PFSK-1 (cell line): ENCODE results near the gene CEACAM5.

Experiments
- POLR2AphosphoS5 ChIP-seq: IDR thresholded peaks from 2 replicates; pipeline ENCODE4 v1.6.1; 2012; ENCODE audit warnings: low read depth, mild to moderate bottlenecking, control low read depth, low read length, moderate library complexity
- REST ChIP-seq, 2 experiments: IDR thresholded peaks; 2 replicates each; pipeline versions ENCODE4 v1.6.1 to v1.8.0; 2011 to 2012; ENCODE audit warnings: low read depth in 2 of 2, low read length in 2 of 2, control low read depth in 1 of 2, inconsistent platforms in 1 of 2, mild to moderate bottlenecking in 1 of 2, moderate library complexity in 1 of 2; ENCODE audit not compliant: insufficient read depth in 1 of 2
- SIN3A ChIP-seq: IDR thresholded peaks from 2 replicates; pipeline ENCODE4 v1.6.1; 2012; ENCODE audit warnings: mild to moderate bottlenecking, low read length, moderate library complexity, borderline replicate concordance; ENCODE audit not compliant: insufficient read depth
- TAF1 ChIP-seq: IDR thresholded peaks from 2 replicates; pipeline ENCODE4 v1.6.1; 2012; ENCODE audit warnings: low read length, control low read depth, borderline replicate concordance; ENCODE audit not compliant: insufficient read depth

- TF ChIP-seq SIN3A, result no peak
- no peak for TF ChIP-seq TAF1
- no peak for TF ChIP-seq REST (IDR thresholded peaks at IDR 0.05; ENCODE audit: insufficient read depth in 1 of 2, low read depth in 2 of 2, low read length in 2 of 2)
- TF ChIP-seq POLR2AphosphoS5, result no peak
Measured at GRCh38 chr19:41688687-41689086, 19.7 kb upstream of the CEACAM5 start.
